Spinal cord (tissue), 10 donors: Measurements from ENCODE around the gene ANKRD33B. TPM values are rescaled to one million over a fixed set of nuclear protein-coding genes. Genes with fewer than 3 reads are reported as not detected.
"Not testable (repeated sequence)": the region's sequence is repeated elsewhere in the genome, so short reads cannot be mapped to it uniquely, and the experiment has no call there.

Source experiments
- DNase-seq, 6 donors: peaks; one replicate each; pipeline versions ENCODE4 v3.0.0 to v3.0.0-alpha.2; 2013 to 2015; ENCODE audit warnings: low spot score in 6 of 6, low read depth in 4 of 6
- H3K27ac ChIP-seq: one replicate; pipeline ENCODE4 v1.5.1; 2013; ENCODE audit warnings: low read depth, low read length, control low read depth
- H3K27me3 ChIP-seq: one replicate; pipeline ENCODE4 v1.6.1; 2013; ENCODE audit warnings: low read length; ENCODE audit not compliant: control insufficient read depth, insufficient read depth
- H3K36me3 ChIP-seq: one replicate; pipeline ENCODE4 v1.6.1; 2013; ENCODE audit warnings: low read length; ENCODE audit not compliant: control insufficient read depth, insufficient read depth
- H3K4me1 ChIP-seq: one replicate; pipeline ENCODE4 v1.6.1; 2013; ENCODE audit warnings: low read length; ENCODE audit not compliant: control insufficient read depth, insufficient read depth
- H3K4me3 ChIP-seq: one replicate; pipeline ENCODE4 v1.5.1; 2013; ENCODE audit warnings: low read depth, low read length, control low read depth
- H3K9me3 ChIP-seq: one replicate; pipeline ENCODE4 v1.6.1; 2013; ENCODE audit warnings: low read length; ENCODE audit not compliant: control insufficient read depth, insufficient read depth
- WGBS: methylation state at CpG from one replicate; pipeline ENCODE4 v1.1.5; 2013; ENCODE audit warnings: missing lambda C conversion rate; ENCODE audit not compliant: insufficient coverage; 5-methylcytosine and 5-hydroxymethylcytosine counted together
- polyA plus RNA-seq, 2 donors: library from polyadenylated mRNA; unstranded; fragments of 120-200 nt; gene quantifications; one replicate each; pipeline ENCODE4 v1.2.1, GENCODE V29; 2013; ENCODE audit not compliant: insufficient read length in 2 of 2
- total RNA-seq, 2 donors: library from RNA; depleted of rRNA in 1 of 2; stranded (reverse); fragments of 120-200 nt in 1 of 2; fragments of >200 nt in 1 of 2; gene quantifications; one replicate each; pipeline versions ENCODE4 v1.2.3 to v1.2.4, GENCODE V29; 2013 to 2014
- donor health status: healthy.

Gene ANKRD33B
- total and polyA plus RNA-seq, 4 donors = 0.93 to 8.1 (median 3.0) TPM

GRCh38 chr5:10630744-10631143 lies 66.9 kb downstream of the ANKRD33B start:
- H3K4me1 ChIP-seq = peaks cover 13% of the 10 kb centered on the region
- not testable (repeated sequence) for DNase-seq, H3K4me3 ChIP-seq, H3K36me3 ChIP-seq, H3K27ac ChIP-seq, H3K27me3 ChIP-seq, H3K9me3 ChIP-seq
- WGBS = 62% methylated on average over 2 of the region's 4 CpGs

- no peak overlapping the region for H3K4me3 ChIP-seq
- H3K36me3 ChIP-seq = no peaks in the 10 kb centered on the region
- peaks cover 9% of the 10 kb centered on the region for H3K4me1 ChIP-seq
- H3K27ac ChIP-seq = no peak overlapping the region
- peaks cover 4% of the 10 kb centered on the region for H3K27me3 ChIP-seq
- DNase-seq = no peak
- 81% methylated on average over 17 of the region's 18 CpGs for WGBS
- H3K9me3 ChIP-seq = no peaks in the 10 kb centered on the region
Observed at GRCh38 chr5:10631316-10631996, 67.6 kb downstream of the ANKRD33B start.

- DNase-seq = no peak
- Histone ChIP-seq H3K4me3 (no peak overlapping the region), H3K4me1 (peaks cover 7% of the 10 kb centered on the region), H3K27me3 (peaks cover 9% of the 10 kb centered on the region), H3K36me3 (no peaks in the 10 kb centered on the region), H3K9me3 (no peaks in the 10 kb centered on the region), H3K27ac (no peak overlapping the region)
- WGBS = 88% methylated on average over 22 of the region's 23 CpGs
Observed at GRCh38 chr5:10632110-10632761, 68.4 kb downstream of the ANKRD33B start.

- Histone ChIP-seq H3K4me3 (no peak overlapping the region), H3K27ac (no peak overlapping the region), H3K9me3 (no peaks in the 10 kb centered on the region), H3K4me1 (peaks cover 6% of the 10 kb centered on the region), H3K27me3 (peaks cover 12% of the 10 kb centered on the region), H3K36me3 (no peaks in the 10 kb centered on the region)
- DNase-seq = no peak
- 78% methylated on average over 18 of the region's 28 CpGs for WGBS
Observed at GRCh38 chr5:10633271-10634049, 69.6 kb downstream of the ANKRD33B start.

- H3K27ac ChIP-seq = no peak overlapping the region
Observed at GRCh38 chr5:10634050-10634449, 70.2 kb downstream of the ANKRD33B start.

GRCh38 chr5:10634562-10634961 lies 70.7 kb downstream of the ANKRD33B start:
- Histone ChIP-seq H3K4me1 (peaks cover 6% of the 10 kb centered on the region), H3K9me3 (no peaks in the 10 kb centered on the region), H3K36me3 (no peaks in the 10 kb centered on the region), H3K4me3 (no peak overlapping the region), H3K27ac (no peak overlapping the region), H3K27me3 (peaks cover 12% of the 10 kb centered on the region)
- WGBS = no CpG with 5 or more reads among the region's 2 CpGs
- no peak for DNase-seq

More at GRCh38 chr5:10634050-10634449, 70.2 kb downstream of the ANKRD33B start:
- WGBS = 100% methylated on average over 1 of the region's 4 CpGs
- no peak for DNase-seq
- Histone ChIP-seq H3K4me3 (no peak overlapping the region), H3K36me3 (no peaks in the 10 kb centered on the region), H3K27me3 (peaks cover 12% of the 10 kb centered on the region), H3K4me1 (peaks cover 6% of the 10 kb centered on the region), H3K9me3 (no peaks in the 10 kb centered on the region)

- Histone ChIP-seq H3K9me3 (no peaks in the 10 kb centered on the region), H3K36me3 (no peaks in the 10 kb centered on the region), H3K27me3 (peaks cover 12% of the 10 kb centered on the region), H3K4me3 (no peak overlapping the region), H3K4me1 (peaks cover 6% of the 10 kb centered on the region), H3K27ac (no peak overlapping the region)
- WGBS = 57% methylated on average over 6 of the region's 10 CpGs
- DNase-seq = no peak
Observed at GRCh38 chr5:10635257-10635866, 71.5 kb downstream of the ANKRD33B start.

GRCh38 chr5:10635867-10636350 lies 72.0 kb downstream of the ANKRD33B start:
- H3K27ac ChIP-seq = no peak overlapping the region
- no peak for DNase-seq

GRCh38 chr5:10636363-10637142 lies 72.7 kb downstream of the ANKRD33B start:
- Histone ChIP-seq H3K4me3 (no peak overlapping the region), H3K27ac (no peak overlapping the region), H3K4me1 (peaks cover 6% of the 10 kb centered on the region), H3K27me3 (peaks cover 12% of the 10 kb centered on the region), H3K9me3 (no peaks in the 10 kb centered on the region), H3K36me3 (no peaks in the 10 kb centered on the region)
- WGBS = 79% methylated on average over 11 of the region's 15 CpGs
- no peak for DNase-seq

More at GRCh38 chr5:10635867-10636350, 72.0 kb downstream of the ANKRD33B start:
- H3K27me3 ChIP-seq = peaks cover 12% of the 10 kb centered on the region
- peaks cover 6% of the 10 kb centered on the region for H3K4me1 ChIP-seq
- no peak overlapping the region for H3K4me3 ChIP-seq
- no peaks in the 10 kb centered on the region for H3K9me3 ChIP-seq
- H3K36me3 ChIP-seq = no peaks in the 10 kb centered on the region
- WGBS = 73% methylated on average over 9 of the region's 11 CpGs
